Keratinocyte (primary cell): ENCODE results near the gene CCDC33. TPM values are rescaled to one million over a fixed set of nuclear protein-coding genes. Genes with fewer than 3 reads are reported as not detected.

ENCODE experiments used
- DNase-seq: peaks from one replicate; pipeline ENCODE4 v3.0.0-alpha.2; 2011; ENCODE audit warnings: low read depth, missing footprints, low spot score
- FAIRE-seq: peaks from 2 replicates; lab custom pipeline; 2011; peaks lifted over from hg19 to GRCh38; lab: Jason Lieb, UNC
- H2AFZ ChIP-seq: 2 replicates; pipeline ENCODE4 v1.6.0; 2012; ENCODE audit warnings: low read length, control low read depth, inconsistent platforms; ENCODE audit not compliant: control insufficient read depth
- H3K27ac ChIP-seq: 2 replicates; pipeline ENCODE4 v1.5.1; 2011; ENCODE audit warnings: low read length; ENCODE audit not compliant: control insufficient read depth, insufficient read depth
- H3K27me3 ChIP-seq: 3 replicates; pipeline ENCODE4 v1.6.0; 2011; ENCODE audit warnings: low read length; ENCODE audit not compliant: control insufficient read depth, insufficient read depth; ENCODE audit errors: extremely low read depth
- H3K36me3 ChIP-seq, 2 experiments: 2 replicates in 1 of 2; 3 replicates in 1 of 2; pipeline ENCODE4 v1.5.1; 2011; ENCODE audit warnings: low read length in 2 of 2, mild to moderate bottlenecking in 1 of 2; ENCODE audit not compliant: control insufficient read depth in 2 of 2, insufficient read depth in 2 of 2; ENCODE audit errors: extremely low read depth in 1 of 2
- H3K4me1 ChIP-seq: 3 replicates; pipeline ENCODE4 v1.5.1; 2011; ENCODE audit warnings: low read length; ENCODE audit not compliant: control insufficient read depth, insufficient read depth; ENCODE audit errors: extremely low read depth
- H3K4me2 ChIP-seq: 3 replicates; pipeline ENCODE4 v1.6.0; 2011; ENCODE audit warnings: low read depth, low read length; ENCODE audit not compliant: control insufficient read depth, insufficient read depth; ENCODE audit errors: extremely low read depth
- H3K4me3 ChIP-seq, 3 experiments: fragments of 200-600 bp in 1 of 3; sonication (generic) in 1 of 3; 2 replicates in 2 of 3; 3 replicates in 1 of 3; pipeline ENCODE4 v1.5.1; 2011 to 2016; ENCODE audit warnings: low read length in 3 of 3, mild to moderate bottlenecking in 3 of 3, control low read depth in 2 of 3, inconsistent platforms in 1 of 3, low read depth in 1 of 3, mixed read lengths in 1 of 3, mixed run types in 1 of 3, moderate library complexity in 1 of 3; ENCODE audit not compliant: control insufficient read depth in 2 of 3, insufficient read depth in 2 of 3; ENCODE audit errors: extremely low read depth in 1 of 3
- H3K79me2 ChIP-seq: 2 replicates; pipeline ENCODE4 v1.6.0; 2012; ENCODE audit warnings: low read length; ENCODE audit not compliant: control insufficient read depth, insufficient read depth
- H3K9ac ChIP-seq: 3 replicates; pipeline ENCODE4 v1.6.0; 2011; ENCODE audit warnings: low read length; ENCODE audit not compliant: control insufficient read depth, insufficient read depth; ENCODE audit errors: extremely low read depth
- H3K9me1 ChIP-seq: 3 replicates; pipeline ENCODE4 v1.6.0; 2011; ENCODE audit warnings: low read length; ENCODE audit not compliant: control insufficient read depth, insufficient read depth; ENCODE audit errors: extremely low read depth
- H3K9me3 ChIP-seq: 2 replicates; pipeline ENCODE4 v1.5.1; 2012; ENCODE audit warnings: low read depth, low read length; ENCODE audit not compliant: control insufficient read depth
- H4K20me1 ChIP-seq: 3 replicates; pipeline ENCODE4 v1.6.0; 2011; ENCODE audit warnings: low read length; ENCODE audit not compliant: control insufficient read depth, insufficient read depth; ENCODE audit errors: extremely low read depth
- CTCF ChIP-seq, 3 experiments: IDR thresholded peaks in 1 of 3; conservative IDR thresholded peaks in 1 of 3; optimal IDR thresholded peaks in 1 of 3; 2 replicates in 2 of 3; 3 replicates in 1 of 3; pipeline versions ENCODE3 to v1.5.1; 2011; ENCODE audit warnings: low read length in 3 of 3, mild to moderate bottlenecking in 3 of 3, moderate library complexity in 2 of 3, control low read depth in 1 of 3, inconsistent platforms in 1 of 3; ENCODE audit not compliant: insufficient read depth in 2 of 3; ENCODE audit errors: extremely low read depth in 1 of 3
- EZH2 ChIP-seq: IDR thresholded peaks from one replicate; pipeline ENCODE4 v1.6.1; 2012; ENCODE audit warnings: inconsistent platforms, mild to moderate bottlenecking, low read length, moderate library complexity
- dilution Hi-C: fragments of 300-500 bp; cut with MboI; formaldehyde crosslinking; loops from one replicate; pipeline ENCODE4 v1.7.0; 2020; ENCODE audit warnings: low sequenced_read_pairs; ENCODE audit not compliant: extremely low pct_ligation_motif_present
- polyA plus RNA-seq, 5 experiments: library from polyadenylated mRNA; depleted of rRNA in 3 of 5; stranded (reverse) in 3 of 5; stranded (forward) in 1 of 5; unstranded in 1 of 5; fragments of >200 nt; gene quantifications; 1 replicate in 1 of 5; 2 replicates in 3 of 5; 3 replicates in 1 of 5; pipeline versions ENCODE4 v1.2.1 to v1.2.3, GENCODE V29; 2011 to 2012; ENCODE audit warnings: missing spikeins in 2 of 5, low read depth in 1 of 5, low replicate concordance in 1 of 5

Gene CCDC33
- polyA plus RNA-seq, 1 donor (not counting 4 experiments of a cell fraction or from before 2014, with no cell fraction given), result not detected

DNA sequence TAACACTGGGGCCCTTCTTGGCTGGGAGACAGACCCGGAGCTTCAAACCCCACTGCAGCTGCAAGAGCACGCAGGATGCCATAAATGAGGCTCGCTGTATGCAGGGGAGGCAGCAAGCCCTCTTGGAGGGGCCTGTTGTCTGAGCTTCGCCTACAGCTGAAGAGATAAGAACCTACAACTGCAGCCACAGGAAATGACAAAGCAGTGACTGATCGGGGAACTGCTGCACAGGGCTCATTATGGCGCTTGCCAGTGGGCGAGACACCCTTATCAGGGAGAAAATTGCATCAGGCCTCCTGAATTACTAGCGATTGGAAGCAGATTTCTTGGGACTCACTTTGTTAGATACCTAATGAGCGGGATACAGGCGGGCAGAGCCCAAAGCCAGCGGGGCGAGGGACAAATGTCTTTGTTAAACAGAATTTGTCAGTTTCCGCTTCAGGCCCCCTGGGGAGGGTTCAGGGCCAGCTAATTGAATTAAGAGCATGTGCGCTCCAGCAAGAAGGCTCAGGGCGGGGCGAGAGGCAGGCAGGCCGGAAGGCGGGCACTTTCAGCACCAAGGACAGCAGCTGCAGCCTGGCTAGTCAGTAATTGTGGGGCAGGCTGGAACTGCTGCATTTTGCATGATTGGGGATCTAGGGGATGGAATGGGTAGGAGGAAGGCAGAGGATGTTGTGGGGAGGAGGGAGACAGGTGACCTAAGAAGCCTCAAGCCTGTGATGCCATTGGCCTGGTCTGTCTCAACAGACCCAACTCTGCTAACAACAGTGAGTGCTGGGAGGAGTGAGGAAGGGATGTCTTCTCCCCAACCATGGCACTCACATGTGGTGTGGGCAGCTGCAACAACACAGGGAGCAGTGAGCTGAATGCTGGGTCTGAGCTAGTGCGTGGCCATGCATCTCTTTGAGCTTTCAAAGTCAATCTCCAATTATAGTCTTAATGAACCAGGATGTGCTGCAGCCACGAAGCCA is 55.3 kb downstream of the CCDC33 start:
- no peak for DNase-seq
- no peak overlapping the region for H3K9ac ChIP-seq
- no peak overlapping the region for H3K4me3 ChIP-seq
- no peak overlapping the region for H3K27ac ChIP-seq
- no peaks in the 10 kb centered on the region for H4K20me1 ChIP-seq
- TF ChIP-seq EZH2 (no peak), CTCF (optimal IDR thresholded peaks at IDR 0.05 in 1 of 3, IDR thresholded peaks at IDR 0.05 in 1 of 3, conservative IDR thresholded peaks at IDR 0.05 in 1 of 3; ENCODE audit: extremely low read depth in 1 of 3, insufficient read depth in 2 of 3, low read length in 3 of 3) (no peak)
- H2AFZ ChIP-seq, result no peak overlapping the region
- dilution Hi-C loops, result no loop called here
- H3K79me2 ChIP-seq, result no peaks in the 10 kb centered on the region
- no peak for FAIRE-seq
- no peaks in the 10 kb centered on the region for H3K9me1 ChIP-seq
- H3K4me2 ChIP-seq, result no peak overlapping the region
- no peaks in the 10 kb centered on the region for H3K27me3 ChIP-seq
- no peaks in the 10 kb centered on the region for H3K9me3 ChIP-seq
- no peaks in the 10 kb centered on the region for H3K36me3 ChIP-seq
- no peaks in the 10 kb centered on the region for H3K4me1 ChIP-seq

DNA sequence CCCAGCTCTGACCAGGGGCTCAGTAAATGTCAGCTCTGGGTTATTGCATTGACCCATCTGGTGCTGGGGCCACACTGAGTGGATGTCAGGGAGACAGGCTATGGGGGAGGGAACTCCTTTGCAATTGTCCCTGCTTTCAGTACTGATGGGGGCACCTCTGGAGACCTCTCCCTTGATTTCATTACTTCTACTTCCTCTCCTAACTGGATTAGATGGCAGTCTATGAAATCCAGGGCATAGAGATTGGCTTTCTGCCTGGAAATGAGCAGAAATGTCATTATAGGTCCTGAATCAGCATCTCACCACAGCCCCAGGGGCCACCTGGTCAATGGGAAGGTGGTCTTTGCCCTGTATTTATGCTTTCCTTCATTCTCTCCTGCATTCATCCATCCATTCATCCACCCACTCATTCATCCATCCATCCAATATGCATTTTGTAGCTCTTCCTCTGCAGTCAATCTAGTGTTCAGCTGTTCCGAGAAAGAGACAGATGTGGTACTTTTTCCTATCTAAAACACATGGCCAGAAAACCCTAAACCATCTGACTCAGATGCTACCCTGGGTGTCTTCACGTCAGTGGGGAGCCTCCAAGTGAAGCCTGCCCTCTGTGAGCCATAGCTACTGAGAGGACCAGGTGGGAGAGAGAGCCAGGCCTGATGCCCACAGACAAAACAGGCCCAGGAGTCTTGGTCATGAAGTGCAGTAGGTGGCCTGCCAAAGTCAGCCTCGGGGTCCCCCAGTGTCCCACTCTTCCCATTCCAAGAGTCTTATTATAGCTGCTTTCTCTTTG is 57.1 kb downstream of the CCDC33 start:
- Histone ChIP-seq H3K9me1 (no peaks in the 10 kb centered on the region), H3K27me3 (no peaks in the 10 kb centered on the region), H2AFZ (no peak overlapping the region), H3K79me2 (no peaks in the 10 kb centered on the region), H3K9ac (no peak overlapping the region), H3K4me1 (no peaks in the 10 kb centered on the region), H3K4me2 (no peak overlapping the region), H3K27ac (no peak overlapping the region), H3K9me3 (no peaks in the 10 kb centered on the region), H3K4me3 (no peak overlapping the region), H3K36me3 (no peaks in the 10 kb centered on the region), H4K20me1 (no peaks in the 10 kb centered on the region)
- no peak for TF ChIP-seq EZH2
- TF ChIP-seq CTCF (optimal IDR thresholded peaks at IDR 0.05 in 1 of 3, IDR thresholded peaks at IDR 0.05 in 1 of 3, conservative IDR thresholded peaks at IDR 0.05 in 1 of 3; ENCODE audit: extremely low read depth in 1 of 3, insufficient read depth in 2 of 3, low read length in 3 of 3), result no peak
- dilution Hi-C loops, result no loop called here
- DNase-seq (no peak), FAIRE-seq (no peak)
